GM18951 (cell line): Measurements from ENCODE around the gene PLBD1.

Experiments
- POLR2A ChIP-seq: IDR thresholded peaks from 4 replicates; pipeline ENCODE4 v1.6.1; 2011; ENCODE audit warnings: mild to moderate bottlenecking; ENCODE audit not compliant: insufficient read length, insufficient read depth; ENCODE audit errors: extremely low read depth
- in situ Hi-C: fragments of 300-500 bp; cut with MboI; formaldehyde crosslinking; loops from one replicate; pipeline ENCODE4 v1.12.0; 2022; ENCODE audit warnings: low sequenced_read_pairs, mixed read lengths, inconsistent platforms; ENCODE audit not compliant: unreplicated experiment

PLBD1 gene

DNA sequence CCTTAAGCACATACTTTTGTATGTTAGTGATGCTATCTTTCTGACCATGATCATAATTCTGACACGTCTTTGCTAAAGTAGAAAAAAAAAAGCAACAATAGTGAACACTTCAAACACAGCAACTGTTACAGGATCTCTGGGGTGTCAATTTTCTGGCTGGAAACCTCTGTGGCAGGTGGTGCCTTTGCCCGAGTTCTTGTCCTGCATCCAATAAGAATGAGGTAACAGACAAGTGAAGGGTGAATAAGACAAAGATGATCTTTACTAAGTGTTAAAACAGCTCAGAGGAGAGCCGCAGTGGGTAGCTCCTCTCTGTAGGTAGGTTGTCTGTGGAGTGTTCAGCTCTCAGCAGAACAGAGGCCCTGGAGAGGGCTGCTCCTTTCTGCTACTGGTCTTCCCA is 20.9 kb upstream of the PLBD1 start:
- no peak for TF ChIP-seq POLR2A
- in situ Hi-C loops, result no loop called here

DNA sequence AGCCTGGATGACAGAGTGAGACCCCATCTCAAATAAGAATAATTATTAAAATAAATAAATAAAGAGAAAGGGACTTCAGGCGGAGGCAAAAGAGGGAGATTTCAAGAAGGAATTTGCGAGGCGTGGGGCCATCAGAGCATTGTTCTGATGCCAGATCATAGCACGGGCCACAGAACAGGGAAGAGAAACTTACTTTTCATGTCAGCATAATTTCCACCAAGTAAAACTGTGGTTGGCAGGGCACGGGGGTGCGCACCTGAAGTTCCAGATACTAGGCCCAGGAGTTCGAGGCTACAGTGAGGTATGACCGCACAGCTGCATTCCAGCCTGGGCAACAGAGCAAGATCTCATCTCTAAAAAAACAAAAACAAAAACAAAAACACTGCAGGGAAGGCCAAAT is 11.0 kb upstream of the PLBD1 start:
- no peak for TF ChIP-seq POLR2A
- in situ Hi-C loops, result no loop called here

DNA sequence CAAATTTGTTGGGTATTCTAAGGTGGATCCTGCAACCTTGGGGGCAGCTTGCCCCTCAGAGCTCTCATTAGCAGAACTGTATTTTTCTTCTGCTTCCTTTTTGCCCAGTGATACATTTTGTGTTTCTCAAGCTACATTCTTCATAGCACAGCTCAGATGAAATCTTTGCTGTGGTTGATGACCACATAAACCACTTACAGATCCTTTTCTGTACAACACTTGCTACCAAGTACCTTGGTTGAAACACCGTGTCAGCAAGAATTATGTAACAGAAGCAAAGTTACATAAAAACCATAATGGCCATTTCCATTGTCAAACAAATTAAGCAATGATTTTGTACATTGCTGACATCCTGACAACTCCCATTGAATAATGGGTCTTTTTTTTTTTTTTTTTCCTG is 9.7 kb upstream of the PLBD1 start:
- in situ Hi-C loops, result no loop called here
- no peak for TF ChIP-seq POLR2A

GRCh38 chr12:14576896-14577295 is 9.2 kb upstream of the PLBD1 start:
- no peak for TF ChIP-seq POLR2A
- in situ Hi-C loops, result no loop called here

DNA sequence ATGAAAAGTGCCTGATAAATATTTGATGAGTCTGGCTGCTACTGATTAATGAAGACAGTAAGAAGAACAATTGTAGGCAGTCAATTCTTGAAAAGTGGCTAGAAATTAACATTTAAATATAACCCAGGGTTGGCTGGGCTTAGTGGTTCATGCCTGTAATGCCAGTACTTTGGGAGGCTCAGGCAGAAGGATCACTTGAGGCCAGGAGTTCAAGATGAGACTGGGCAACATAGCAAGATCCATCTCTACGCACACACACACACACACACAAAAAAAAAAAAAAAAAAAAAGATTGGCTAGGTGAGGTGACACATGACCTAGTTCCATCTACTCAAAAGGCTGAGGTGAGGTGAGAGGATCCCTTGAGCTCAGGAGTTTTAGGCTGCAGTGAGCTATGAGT is 7.9 kb upstream of the PLBD1 start:
- in situ Hi-C loops, result no loop called here
- no peak for TF ChIP-seq POLR2A

GRCh38 chr12:14573118-14573517 is 5.4 kb upstream of the PLBD1 start:
- no peak for TF ChIP-seq POLR2A
- in situ Hi-C loops, result no loop called here

GRCh38 chr12:14572401-14572800 is 4.7 kb upstream of the PLBD1 start:
- no peak for TF ChIP-seq POLR2A
- in situ Hi-C loops, result no loop called here

DNA sequence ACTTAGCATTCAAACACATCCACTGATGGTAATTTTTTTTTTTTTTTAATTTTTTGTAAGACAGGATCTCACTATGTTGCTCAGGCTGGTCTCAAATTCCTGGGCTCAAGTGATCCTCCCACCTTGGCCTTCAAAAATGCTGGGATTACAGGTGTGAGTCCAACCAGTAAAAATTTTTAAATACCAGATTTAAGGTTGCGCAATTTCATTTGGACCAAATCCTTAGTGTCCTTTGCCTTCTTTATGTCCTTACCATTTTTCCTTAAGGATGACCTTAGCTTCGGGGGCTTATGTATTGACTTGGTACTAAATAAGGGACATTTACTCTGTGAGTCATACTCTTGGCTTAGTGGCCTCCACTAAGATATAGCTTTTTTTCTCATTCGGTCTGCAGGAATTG is 4.1 kb upstream of the PLBD1 start:
- no peak for TF ChIP-seq POLR2A
- in situ Hi-C loops, result no loop called here

GRCh38 chr12:14570231-14570630 is 2.5 kb upstream of the PLBD1 start:
- no peak for TF ChIP-seq POLR2A
- in situ Hi-C loops, result no loop called here

DNA sequence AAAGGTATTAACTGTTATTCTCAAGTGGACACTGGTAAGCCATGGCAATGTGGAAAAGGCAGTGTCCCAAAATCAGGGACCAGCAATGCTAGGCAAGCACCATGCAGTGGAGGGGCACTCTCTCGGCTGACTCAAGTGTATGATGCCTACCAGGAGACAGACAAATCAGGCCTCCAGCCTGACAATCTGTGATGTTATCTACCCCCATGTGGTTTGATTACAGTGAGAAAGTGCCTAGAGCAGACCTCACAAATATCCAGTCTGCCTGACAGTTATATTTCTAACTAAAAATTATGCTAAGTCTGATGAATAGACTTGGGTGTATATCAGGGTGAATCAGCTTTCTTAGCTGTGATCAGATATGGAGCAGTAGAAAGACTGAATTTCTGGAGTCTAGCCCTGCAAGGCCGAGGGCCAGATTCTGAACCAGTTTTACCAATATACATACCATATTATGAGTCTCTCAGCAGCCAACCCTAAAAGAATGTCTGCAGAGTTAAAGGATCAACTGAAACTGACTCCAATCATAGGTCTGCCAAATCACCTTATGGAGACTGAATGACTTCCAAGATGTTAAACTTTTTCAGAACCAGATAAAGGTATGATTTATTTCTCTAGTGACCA is 3.2 kb downstream of the PLBD1 start:
- in situ Hi-C loops, result no loop called here
- TF ChIP-seq POLR2A, result no peak

DNA sequence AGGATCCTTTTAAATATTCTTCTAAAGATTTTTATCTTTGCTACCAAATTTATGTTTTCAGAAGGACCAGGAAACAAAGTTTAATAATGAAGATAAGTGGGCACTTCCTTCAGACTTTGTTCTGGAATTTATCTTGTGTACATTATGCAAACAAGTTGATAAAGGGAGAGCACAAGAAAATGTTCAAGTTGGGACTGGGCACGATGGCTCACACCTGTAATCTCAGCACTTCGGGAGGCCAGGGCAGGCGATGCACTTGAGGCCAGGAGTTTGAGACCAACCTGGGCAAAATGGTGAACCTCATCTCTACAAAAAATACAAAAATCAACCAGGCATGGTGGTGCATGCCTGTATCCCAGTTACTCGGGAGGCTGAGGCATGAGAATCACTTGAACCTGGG is 4.6 kb downstream of the PLBD1 start:
- in situ Hi-C loops, result no loop called here
- TF ChIP-seq POLR2A, result no peak

DNA sequence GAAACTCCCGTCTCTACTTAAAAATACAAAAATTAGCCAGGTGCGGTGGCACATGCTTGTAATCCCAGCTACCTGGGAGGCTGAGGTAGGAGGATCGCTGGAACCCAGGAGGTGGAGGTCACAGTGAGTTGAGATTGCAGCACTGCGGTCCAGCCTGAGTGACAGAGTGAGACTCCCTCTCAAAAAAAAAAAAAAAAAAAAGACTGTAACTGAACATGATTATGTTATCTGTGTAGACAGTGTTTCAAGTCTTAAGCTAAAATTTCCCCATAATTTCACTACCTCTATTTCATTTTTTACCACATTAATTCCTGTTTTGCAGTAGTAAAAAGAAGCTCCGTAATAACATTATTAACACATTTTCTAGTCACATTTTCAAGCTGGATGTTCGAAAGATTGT is 5.4 kb downstream of the PLBD1 start:
- no peak for TF ChIP-seq POLR2A
- in situ Hi-C loops, result no loop called here

DNA sequence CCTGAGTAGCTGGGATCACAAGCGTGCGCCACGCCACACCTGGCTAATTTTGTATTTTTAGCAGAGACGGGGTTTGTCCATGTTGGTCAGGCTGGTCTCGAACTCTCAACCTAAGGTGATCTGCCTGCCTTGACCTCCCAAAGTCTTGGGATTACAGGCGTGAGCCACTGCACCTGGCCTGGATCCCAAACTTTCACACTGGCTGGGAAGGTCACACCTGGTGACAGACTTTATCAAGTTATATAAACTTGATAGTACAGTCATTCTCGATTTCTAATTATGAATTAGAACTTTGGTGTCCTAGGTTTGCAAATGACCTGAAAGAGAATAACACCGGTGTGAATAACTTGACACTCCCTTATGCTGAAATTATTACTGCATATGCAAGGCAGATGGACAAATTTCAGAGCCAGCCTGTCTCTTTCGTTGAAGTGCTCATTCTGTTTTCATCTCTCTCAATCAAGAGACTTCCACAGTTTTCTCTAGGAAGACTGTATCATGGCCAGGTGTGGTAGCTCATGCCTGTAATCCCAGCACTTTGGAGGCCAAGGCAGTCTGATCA is 5.9 kb downstream of the PLBD1 start:
- TF ChIP-seq POLR2A, result no peak
- in situ Hi-C loops, result no loop called here

DNA sequence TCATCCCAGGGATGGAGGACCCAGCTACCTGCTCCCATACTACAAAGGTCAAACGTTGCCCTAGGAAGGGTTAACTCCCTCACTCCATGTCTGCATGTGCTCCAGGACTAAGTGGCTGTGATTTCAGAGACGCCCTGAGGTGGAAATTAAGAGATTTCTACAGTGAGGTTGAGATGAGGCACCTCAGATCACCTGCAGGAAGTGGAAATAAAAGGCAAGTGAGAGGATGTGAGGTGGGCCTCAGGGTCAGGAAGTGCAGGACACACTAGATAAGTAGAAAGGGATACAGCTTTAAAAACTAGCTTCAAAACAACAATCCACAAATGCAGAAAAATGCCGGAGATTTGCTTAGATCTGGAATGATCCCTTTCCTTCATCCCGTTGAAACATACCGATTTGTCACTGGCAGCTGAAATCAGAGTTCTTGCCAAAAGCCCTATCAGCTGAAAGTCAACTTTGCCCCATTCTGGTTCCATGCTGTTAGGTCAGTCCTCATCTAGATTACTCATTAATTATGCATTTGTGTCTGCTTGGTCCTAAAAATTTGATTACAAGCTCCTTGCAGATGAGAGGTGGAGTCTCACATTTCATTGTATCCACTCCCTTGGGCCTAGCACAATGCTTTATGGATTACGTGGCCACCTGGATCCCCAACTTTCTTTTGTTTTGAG is 6.6 kb downstream of the PLBD1 start:
- no peak for TF ChIP-seq POLR2A
- in situ Hi-C loops, result no loop called here
